Fibroblast of skin of scalp (primary cell): ENCODE measurements around the gene SPINT2. TPM values are rescaled to one million over a fixed set of nuclear protein-coding genes. Genes with fewer than 3 reads are reported as not detected.
"Not testable (repeated sequence)": the region's sequence is repeated elsewhere in the genome, so short reads cannot be mapped to it uniquely, and the experiment has no call there.

ENCODE experiments used
- DNase-seq: peaks from one replicate; pipeline ENCODE4 v3.0.0-alpha.2; 2013
- polyA plus RNA-seq, 2 experiments: library from polyadenylated mRNA; unstranded; fragments of 120-200 nt; gene quantifications; one replicate each; pipeline ENCODE4 v1.2.1, GENCODE V29; 2013; ENCODE audit not compliant: insufficient read length in 2 of 2

Gene SPINT2
- 3.6 TPM for polyA plus RNA-seq (2013, experiment 1 of 2; ENCODE audit: insufficient read length)
- polyA plus RNA-seq (2013, experiment 2 of 2; ENCODE audit: insufficient read length): 6.3 TPM

- no peak for DNase-seq
These were observed at the start of gene SPINT2 for GRCh38 chr19:38264486-38265212. Gene SPINT2 (plus strand): TSS chr19:38264573. CDS start chr19:38264893, 320 bp downstream.

GRCh38 chr19:38216785-38217641 is 47.4 kb upstream of the SPINT2 start:
- no peak for DNase-seq

GRCh38 chr19:38218204-38218603 is 46.2 kb upstream of the SPINT2 start:
- DNase-seq: no peak

GRCh38 chr19:38219221-38219620 is 45.2 kb upstream of the SPINT2 start:
- DNase-seq: no peak

- DNase-seq: no peak
These were observed 43.0 kb upstream of the SPINT2 start for GRCh38 chr19:38221421-38221820.

- DNase-seq: no peak
These were observed 42.2 kb upstream of the SPINT2 start for GRCh38 chr19:38221919-38222830.

- DNase-seq: no peak
These were observed 41.3 kb upstream of the SPINT2 start for GRCh38 chr19:38223119-38223523.

GRCh38 chr19:38223617-38224013 is 40.8 kb upstream of the SPINT2 start:
- DNase-seq: no peak

- peak; percentile 80 for DNase-seq
These were observed 40.1 kb upstream of the SPINT2 start, which contains the start of gene DPF1 for GRCh38 chr19:38224014-38224862. Gene DPF1 (minus strand): TSS chr19:38224222. CDS start chr19:38224142, 80 bp downstream.

GRCh38 chr19:38224863-38225218 is 39.5 kb upstream of the SPINT2 start:
- DNase-seq: not testable (repeated sequence)

- DNase-seq: no peak
These were observed 36.9 kb upstream of the SPINT2 start for GRCh38 chr19:38227287-38228004.

- no peak for DNase-seq
These were observed 36.4 kb upstream of the SPINT2 start for GRCh38 chr19:38228005-38228377.

GRCh38 chr19:38228491-38229439 is 35.6 kb upstream of the SPINT2 start:
- no peak for DNase-seq

- peak; percentile 93 for DNase-seq
These were observed 34.7 kb upstream of the SPINT2 start for GRCh38 chr19:38229585-38230073.

- DNase-seq: not testable (repeated sequence)
These were observed 33.8 kb upstream of the SPINT2 start for GRCh38 chr19:38230506-38231133.

GRCh38 chr19:38231918-38232317 is 32.5 kb upstream of the SPINT2 start:
- no peak for DNase-seq

GRCh38 chr19:38233740-38234251 is 30.6 kb upstream of the SPINT2 start:
- peak; percentile 67 for DNase-seq

GRCh38 chr19:38234615-38235014 is 29.8 kb upstream of the SPINT2 start:
- no peak for DNase-seq

GRCh38 chr19:38239816-38240215 is 24.6 kb upstream of the SPINT2 start:
- no peak for DNase-seq
